HepG2 (cell line): Measurements from ENCODE around the gene TNC. TPM values are rescaled to one million over a fixed set of nuclear protein-coding genes. Genes with fewer than 3 reads are reported as not detected.

ENCODE experiments used
- ATAC-seq: fragments of 200-7000 bp; cut with Tn5 transposase; 3 replicates; pipeline ENCODE4 v1.9.1; 2020; ENCODE audit warnings: mild to moderate bottlenecking, moderate library complexity
- BruUV-seq: library from RNA; stranded (reverse); fragments of 400-500 nt; replicated peaks from 2 replicates; lab custom pipeline; 2021; lab: Mats Ljungman, UMichigan
- CTCF ChIA-PET: fragments of 300-600 bp; formaldehyde crosslinking; extraction: SDS; loops from one replicate; lab custom pipeline; 2021; ENCODE audit warnings: low total read pairs, inconsistent platforms, low intra/inter-chr PET ratio; lab: Yijun Ruan, JAX
- POLR2A ChIA-PET: fragments of 350-600 bp; sonication (Branson Sonifier 250); formaldehyde crosslinking; loops from one replicate; lab custom pipeline; 2020; ENCODE audit warnings: antibody characterized with exemption, inconsistent platforms; lab: Yijun Ruan, JAX
- DNase-seq: peaks from one replicate; pipeline ENCODE4 v3.0.0-alpha.2; 2015; ENCODE audit warnings: low spot score
- FAIRE-seq: peaks from 3 replicates; lab custom pipeline; 2011; peaks lifted over from hg19 to GRCh38; lab: Jason Lieb, UNC
- H2AFZ ChIP-seq: one replicate; pipeline ENCODE4 v1.6.1; 2011; ENCODE audit warnings: low read length, inconsistent platforms
- H3K27ac ChIP-seq: fragments of 300-600 bp; 3 replicates; pipeline ENCODE4 v1.8.0; 2011; ENCODE audit warnings: mixed run types, mild to moderate bottlenecking, mixed read lengths, low read length, inconsistent platforms; ENCODE audit not compliant: insufficient read depth; ENCODE audit errors: extremely low read length
- H3K27me3 ChIP-seq, 2 experiments: fragments of 200-600 bp in 1 of 2; 2 replicates in 1 of 2; 3 replicates in 1 of 2; pipeline versions ENCODE4 v1.6.0 to v1.8.0; 2011; ENCODE audit warnings: low read length in 2 of 2, mild to moderate bottlenecking in 2 of 2, moderate library complexity in 2 of 2, inconsistent platforms in 1 of 2; ENCODE audit not compliant: insufficient read depth in 2 of 2, control insufficient read depth in 1 of 2
- H3K36me3 ChIP-seq, 2 experiments: fragments of 200-600 bp in 1 of 2; replicated peaks in 1 of 2; 2 replicates in 1 of 2; 3 replicates in 1 of 2; pipeline versions ENCODE4 v1.5.1 to v1.8.0; 2011; ENCODE audit warnings: low read length in 2 of 2, inconsistent platforms in 1 of 2; ENCODE audit not compliant: insufficient read depth in 2 of 2, control insufficient read depth in 1 of 2
- H3K4me1 ChIP-seq: 2 replicates; pipeline ENCODE4 v1.5.1; 2012; ENCODE audit warnings: low read length, inconsistent platforms; ENCODE audit not compliant: insufficient read depth
- H3K4me2 ChIP-seq: 2 replicates; pipeline ENCODE4 v1.6.0; 2011; ENCODE audit warnings: low read depth, low read length, inconsistent platforms
- H3K4me3 ChIP-seq, 3 experiments: fragments of 200-600 bp in 1 of 3; sonication (generic), shearing (Covaris generic) in 1 of 3; replicated peaks in 1 of 3; 2 replicates each; pipeline ENCODE4 v1.5.1; 2011 to 2016; ENCODE audit warnings: low read length in 3 of 3, inconsistent platforms in 2 of 3, low read depth in 2 of 3, mild to moderate bottlenecking in 2 of 3, control low read depth in 1 of 3, mixed read lengths in 1 of 3; ENCODE audit not compliant: insufficient read depth in 1 of 3
- H3K79me2 ChIP-seq: one replicate; pipeline ENCODE4 v1.6.1; 2011; ENCODE audit warnings: low read length, inconsistent platforms; ENCODE audit not compliant: insufficient read depth
- H3K9ac ChIP-seq: 2 replicates; pipeline ENCODE4 v1.6.0; 2011; ENCODE audit warnings: mild to moderate bottlenecking, low read depth, low read length, inconsistent platforms; ENCODE audit not compliant: insufficient read depth
- H3K9me3 ChIP-seq: 2 replicates; pipeline ENCODE4 v1.5.1; 2012; ENCODE audit warnings: mild to moderate bottlenecking, low read length
- H4K20me1 ChIP-seq: 2 replicates; pipeline ENCODE4 v1.6.0; 2011; ENCODE audit warnings: inconsistent platforms, mild to moderate bottlenecking, low read length, moderate library complexity; ENCODE audit not compliant: insufficient read depth
- CCDC6 ChIP-seq: sonication (generic); formaldehyde crosslinking; IDR thresholded peaks from 2 replicates; pipeline ENCODE4 v1.8.1; 2022; ENCODE audit warnings: mild to moderate bottlenecking, missing genetic modification reagents, moderate library complexity
- GATAD2A ChIP-seq: IDR thresholded peaks from 2 replicates; pipeline ENCODE4 v1.6.1; 2016
- HMG20A ChIP-seq: IDR thresholded peaks from 2 replicates; pipeline ENCODE4 v1.6.1; 2016; ENCODE audit warnings: borderline replicate concordance
- JUND ChIP-seq: sonication (generic); formaldehyde crosslinking; IDR thresholded peaks from 2 replicates; pipeline ENCODE4 v1.8.0; 2022; ENCODE audit warnings: mild to moderate bottlenecking, missing genetic modification reagents
- NCOA2 ChIP-seq: sonication (generic); formaldehyde crosslinking; IDR thresholded peaks from 2 replicates; pipeline ENCODE4 v1.8.0; 2022; ENCODE audit warnings: inconsistent platforms
- NFRKB ChIP-seq: fragments of 450-650 bp; IDR thresholded peaks from 2 replicates; pipeline ENCODE4 v1.6.1; 2017
- SRSF1 ChIP-seq: fragments of 200-400 bp; formaldehyde crosslinking; optimal IDR thresholded peaks from 2 replicates; pipeline ENCODE3; 2017; ENCODE audit warnings: mild to moderate bottlenecking, low read depth, low read length, moderate library complexity
- ZNF335 ChIP-seq: sonication (generic); formaldehyde crosslinking; IDR thresholded peaks from 2 replicates; pipeline ENCODE4 v1.4.0; 2020; ENCODE audit warnings: missing genetic modification reagents
- ZSCAN30 ChIP-seq: sonication (generic); formaldehyde crosslinking; IDR thresholded peaks from 2 replicates; pipeline ENCODE4 v1.5.0; 2020; ENCODE audit warnings: mild to moderate bottlenecking, missing genetic modification reagents
- WGBS: methylation state at CpG from one replicate; pipeline ENCODE4 v1.1.6; 2017; ENCODE audit warnings: low lambda C conversion rate; 5-methylcytosine and 5-hydroxymethylcytosine counted together
- in situ Hi-C: cut with HindIII; loops from 2 replicates; pipeline ENCODE4 v1.10.0; 2017; ENCODE audit warnings: low pct_unique_long_range_greater_than_20kb; ENCODE audit not compliant: extremely low pct_ligation_motif_present
- intact Hi-C: fragments of 100-400 bp; cut with micrococcal nuclease; formaldehyde crosslinking; loops from one replicate; pipeline ENCODE4 v1.10.0; 2022; ENCODE audit not compliant: unreplicated experiment
- polyA plus RNA-seq, 8 experiments: library from polyadenylated mRNA; depleted of rRNA in 3 of 8; stranded (reverse) in 7 of 8; unstranded in 1 of 8; fragments of >200 nt; fragmentation: Illumina TruSeq in 4 of 8; extraction: Trizol in 4 of 8; gene quantifications; 2 replicates each; pipeline versions ENCODE4 v1.2.1 to v1.2.3, GENCODE V29; 2011 to 2016; ENCODE audit warnings: low read depth in 4 of 8, missing spikeins in 1 of 8, mixed read lengths in 1 of 8; ENCODE audit not compliant: insufficient read depth in 1 of 8
- total RNA-seq, 5 experiments: library from RNA; depleted of rRNA; stranded (reverse); fragments of >200 nt; fragmentation: Illumina TruSeq; extraction: Trizol; gene quantifications; 2 replicates each; pipeline ENCODE4 v1.2.3, GENCODE V29; 2016; ENCODE audit warnings: low read depth in 1 of 5
- TF ChIP-seq, protein P1 (sequence below): sonication (generic); formaldehyde crosslinking; IDR thresholded peaks from one replicate; pipeline ENCODE4 v1.5.1; 2020; ENCODE audit warnings: mild to moderate bottlenecking, missing genetic modification reagents; ENCODE audit errors: not compliant biosample characterization
- TF ChIP-seq, protein P2 (sequence below): sonication (generic); formaldehyde crosslinking; IDR thresholded peaks from 2 replicates; pipeline ENCODE4 v1.4.0; 2020; ENCODE audit warnings: missing genetic modification reagents

TNC gene
- total and polyA plus RNA-seq, 2 of the 13 experiments (the other 11 are each of a cell fraction or from before 2014, with no cell fraction given), result not detected

DNA sequence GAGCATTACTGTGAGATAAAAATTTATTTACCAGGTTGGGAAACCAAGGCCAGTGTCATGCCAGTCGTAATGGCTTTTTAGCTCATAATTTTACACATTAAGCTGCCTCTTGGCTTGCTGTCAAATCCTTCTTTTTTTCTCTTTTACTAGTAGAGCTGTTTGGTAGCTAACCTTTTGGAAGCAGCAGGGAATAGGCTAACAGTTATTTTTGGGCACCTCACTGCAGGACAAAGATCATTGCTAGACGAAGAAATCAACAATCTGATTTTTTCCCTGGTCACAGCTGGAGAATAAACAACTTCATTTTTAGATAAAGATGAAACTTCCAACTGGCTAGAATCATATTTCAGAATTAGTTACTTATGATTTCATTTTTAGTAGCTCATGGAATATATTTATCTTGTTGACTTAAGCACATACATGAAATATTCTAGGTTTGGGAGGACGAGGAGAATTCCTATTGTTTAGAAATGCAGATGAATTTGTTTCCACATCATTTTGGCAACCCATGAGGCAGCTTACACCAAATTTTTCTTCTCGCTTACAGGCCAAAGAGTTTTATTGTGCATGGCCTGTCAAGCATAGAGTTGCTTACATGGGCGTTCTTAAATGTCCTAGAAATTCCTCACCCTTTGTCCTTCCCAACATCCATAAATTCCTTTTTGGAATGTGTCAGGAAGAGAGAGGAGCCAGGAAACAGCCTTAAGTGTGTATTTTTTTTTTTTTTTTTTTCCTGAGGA, 19.6 kb downstream of the TNC start:
- CTCF ChIA-PET, result no interaction called here
- in situ Hi-C loops, result no loop called here
- no peak overlapping the region for H3K27ac ChIP-seq

DNA sequence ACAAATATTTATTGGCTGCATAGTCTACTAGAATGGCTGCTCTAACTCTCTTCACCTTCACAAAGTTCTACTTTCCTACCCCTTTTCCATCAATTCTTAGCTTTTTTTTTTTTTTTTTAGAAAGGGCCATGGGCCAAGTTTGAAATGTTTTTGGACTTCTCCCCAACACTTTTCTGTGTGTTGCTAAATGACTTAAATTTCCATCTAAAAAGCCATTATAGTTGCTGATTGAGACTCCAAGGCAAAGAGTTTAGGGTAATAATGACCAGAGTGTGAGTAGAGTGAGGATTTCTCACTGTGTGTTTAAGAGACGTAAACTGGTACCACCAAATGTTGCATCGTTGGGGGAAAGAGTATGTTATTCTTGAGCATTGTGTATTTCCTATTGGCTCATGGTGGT, 24.4 kb downstream of the TNC start:
- Histone ChIP-seq H3K9ac (no peak overlapping the region), H3K4me2 (no peak overlapping the region), H2AFZ (no peak overlapping the region), H4K20me1 (no peaks in the 10 kb centered on the region), H3K4me1 (no peaks in the 10 kb centered on the region), H3K79me2 (no peaks in the 10 kb centered on the region), H3K36me3 (no peaks in the 10 kb centered on the region), H3K27me3 (no peaks in the 10 kb centered on the region), H3K4me3 (no peak overlapping the region), H3K27ac (no peak overlapping the region), H3K9me3 (no peaks in the 10 kb centered on the region)
- BruUV-seq, result no TSS peak
- POLR2A ChIA-PET, result no interaction called here
- intact Hi-C loops, result no loop called here
- in situ Hi-C loops, result no loop called here
- DNase-seq (no peak), FAIRE-seq (no peak), ATAC-seq (no peak)
- 42% methylated on average over 2 of the region's 2 CpGs for WGBS
- CTCF ChIA-PET, result no interaction called here
- TF ChIP-seq NCOA2 (CRISPR knock-in tag) (no peak), ZNF335 (no peak), NFRKB (no peak), HMG20A (CRISPR knock-in tag) (no peak), JUND (CRISPR knock-in tag) (no peak)
- TF ChIP-seq, protein P1, sequence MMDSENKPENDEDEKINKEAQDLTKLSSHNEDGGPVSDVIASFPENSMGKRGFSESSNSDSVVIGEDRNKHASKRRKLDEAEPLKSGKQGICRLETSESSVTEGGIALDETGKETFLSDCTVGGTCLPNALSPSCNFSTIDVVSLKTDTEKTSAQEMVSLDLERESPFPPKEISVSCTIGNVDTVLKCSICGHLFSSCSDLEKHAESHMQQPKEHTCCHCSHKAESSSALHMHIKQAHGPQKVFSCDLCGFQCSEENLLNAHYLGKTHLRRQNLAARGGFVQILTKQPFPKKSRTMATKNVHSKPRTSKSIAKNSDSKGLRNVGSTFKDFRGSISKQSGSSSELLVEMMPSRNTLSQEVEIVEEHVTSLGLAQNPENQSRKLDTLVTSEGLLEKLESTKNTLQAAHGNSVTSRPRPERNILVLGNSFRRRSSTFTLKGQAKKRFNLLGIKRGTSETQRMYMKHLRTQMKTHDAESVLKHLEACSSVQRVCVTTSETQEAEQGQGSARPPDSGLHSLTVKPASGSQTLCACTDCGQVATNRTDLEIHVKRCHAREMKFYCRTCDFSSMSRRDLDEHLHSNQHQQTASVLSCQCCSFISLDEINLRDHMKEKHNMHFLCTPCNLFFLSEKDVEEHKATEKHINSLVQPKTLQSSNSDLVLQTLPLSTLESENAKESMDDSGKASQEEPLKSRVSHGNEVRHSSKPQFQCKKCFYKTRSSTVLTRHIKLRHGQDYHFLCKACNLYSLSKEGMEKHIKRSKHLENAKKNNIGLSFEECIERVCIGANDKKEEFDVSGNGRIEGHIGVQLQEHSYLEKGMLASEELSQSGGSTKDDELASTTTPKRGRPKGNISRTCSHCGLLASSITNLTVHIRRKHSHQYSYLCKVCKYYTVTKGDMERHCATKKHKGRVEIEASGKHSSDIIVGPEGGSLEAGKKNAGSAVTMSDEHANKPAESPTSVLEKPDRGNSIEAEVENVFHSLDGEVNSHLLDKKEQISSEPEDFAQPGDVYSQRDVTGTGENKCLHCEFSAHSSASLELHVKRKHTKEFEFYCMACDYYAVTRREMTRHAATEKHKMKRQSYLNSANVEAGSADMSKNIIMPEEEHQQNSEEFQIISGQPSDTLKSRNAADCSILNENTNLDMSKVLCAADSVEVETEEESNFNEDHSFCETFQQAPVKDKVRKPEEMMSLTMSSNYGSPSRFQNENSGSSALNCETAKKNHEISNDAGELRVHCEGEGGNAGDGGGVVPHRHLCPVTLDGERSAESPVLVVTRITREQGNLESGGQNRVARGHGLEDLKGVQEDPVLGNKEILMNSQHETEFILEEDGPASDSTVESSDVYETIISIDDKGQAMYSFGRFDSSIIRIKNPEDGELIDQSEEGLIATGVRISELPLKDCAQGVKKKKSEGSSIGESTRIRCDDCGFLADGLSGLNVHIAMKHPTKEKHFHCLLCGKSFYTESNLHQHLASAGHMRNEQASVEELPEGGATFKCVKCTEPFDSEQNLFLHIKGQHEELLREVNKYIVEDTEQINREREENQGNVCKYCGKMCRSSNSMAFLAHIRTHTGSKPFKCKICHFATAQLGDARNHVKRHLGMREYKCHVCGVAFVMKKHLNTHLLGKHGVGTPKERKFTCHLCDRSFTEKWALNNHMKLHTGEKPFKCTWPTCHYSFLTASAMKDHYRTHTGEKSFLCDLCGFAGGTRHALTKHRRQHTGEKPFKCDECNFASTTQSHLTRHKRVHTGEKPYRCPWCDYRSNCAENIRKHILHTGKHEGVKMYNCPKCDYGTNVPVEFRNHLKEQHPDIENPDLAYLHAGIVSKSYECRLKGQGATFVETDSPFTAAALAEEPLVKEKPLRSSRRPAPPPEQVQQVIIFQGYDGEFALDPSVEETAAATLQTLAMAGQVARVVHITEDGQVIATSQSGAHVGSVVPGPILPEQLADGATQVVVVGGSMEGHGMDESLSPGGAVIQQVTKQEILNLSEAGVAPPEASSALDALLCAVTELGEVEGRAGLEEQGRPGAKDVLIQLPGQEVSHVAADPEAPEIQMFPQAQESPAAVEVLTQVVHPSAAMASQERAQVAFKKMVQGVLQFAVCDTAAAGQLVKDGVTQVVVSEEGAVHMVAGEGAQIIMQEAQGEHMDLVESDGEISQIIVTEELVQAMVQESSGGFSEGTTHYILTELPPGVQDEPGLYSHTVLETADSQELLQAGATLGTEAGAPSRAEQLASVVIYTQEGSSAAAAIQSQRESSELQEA (CRISPR knock-in tag), result no peak
- TF ChIP-seq, protein P2, sequence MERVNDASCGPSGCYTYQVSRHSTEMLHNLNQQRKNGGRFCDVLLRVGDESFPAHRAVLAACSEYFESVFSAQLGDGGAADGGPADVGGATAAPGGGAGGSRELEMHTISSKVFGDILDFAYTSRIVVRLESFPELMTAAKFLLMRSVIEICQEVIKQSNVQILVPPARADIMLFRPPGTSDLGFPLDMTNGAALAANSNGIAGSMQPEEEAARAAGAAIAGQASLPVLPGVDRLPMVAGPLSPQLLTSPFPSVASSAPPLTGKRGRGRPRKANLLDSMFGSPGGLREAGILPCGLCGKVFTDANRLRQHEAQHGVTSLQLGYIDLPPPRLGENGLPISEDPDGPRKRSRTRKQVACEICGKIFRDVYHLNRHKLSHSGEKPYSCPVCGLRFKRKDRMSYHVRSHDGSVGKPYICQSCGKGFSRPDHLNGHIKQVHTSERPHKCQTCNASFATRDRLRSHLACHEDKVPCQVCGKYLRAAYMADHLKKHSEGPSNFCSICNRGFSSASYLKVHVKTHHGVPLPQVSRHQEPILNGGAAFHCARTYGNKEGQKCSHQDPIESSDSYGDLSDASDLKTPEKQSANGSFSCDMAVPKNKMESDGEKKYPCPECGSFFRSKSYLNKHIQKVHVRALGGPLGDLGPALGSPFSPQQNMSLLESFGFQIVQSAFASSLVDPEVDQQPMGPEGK, result no peak

More for the DNA sequence above, 19.6 kb downstream of the TNC start:
- no peaks in the 10 kb centered on the region for H3K4me1 ChIP-seq
- no peaks in the 10 kb centered on the region for H3K27me3 ChIP-seq
- no peaks in the 10 kb centered on the region for H3K36me3 ChIP-seq
- ATAC-seq (no peak), DNase-seq (no peak), FAIRE-seq (no peak)
- no TSS peak for BruUV-seq
- no peaks in the 10 kb centered on the region for H3K79me2 ChIP-seq
- no peak overlapping the region for H3K9ac ChIP-seq
- POLR2A ChIA-PET, result no interaction called here
- H3K4me3 ChIP-seq, result no peak overlapping the region
- no peak overlapping the region for H3K4me2 ChIP-seq
- intact Hi-C loops, result no loop called here
- 2% methylated on average over 5 of the region's 5 CpGs for WGBS
- H3K9me3 ChIP-seq, result no peaks in the 10 kb centered on the region
- no peak overlapping the region for H2AFZ ChIP-seq
- no peaks in the 10 kb centered on the region for H4K20me1 ChIP-seq
- no peak for TF ChIP-seq ZSCAN30 (CRISPR knock-in tag)
- no peak for TF ChIP-seq CCDC6 (CRISPR knock-in tag)
- no peak for TF ChIP-seq GATAD2A (CRISPR knock-in tag)
- TF ChIP-seq SRSF1, result no peak
- TF ChIP-seq, all 625 proteins: peak for 0
